Measurements from ENCODE around the gene PPP1R9A.

GRCh38 chr7:94898340-94898739 lies 9.1 kb upstream of the PPP1R9A start:
- TF ChIP-seq CTCF (IDR thresholded peaks at IDR 0.05; ENCODE audit: low read depth, low read length, poor library complexity, severe bottlenecking) (no peak), EZH2phosphoT487 (IDR thresholded peaks at IDR 0.05; ENCODE audit: borderline replicate concordance, low read length) (no peak)

Data from DOHH2 (cell line).